Common myeloid progenitor, CD34-positive (primary cell): ENCODE measurements around the gene IGLL5.

Experiments
- CTCF ChIA-PET: fragments of 350-600 bp; sonication (Branson Sonifier 250); formaldehyde crosslinking; loops from one replicate; lab custom pipeline; 2021; ENCODE audit warnings: antibody characterized with exemption; lab: Charles Lee
- POLR2A ChIA-PET: fragments of 350-600 bp; sonication (Branson Sonifier 250); formaldehyde crosslinking; loops from one replicate; lab custom pipeline; 2021; ENCODE audit warnings: antibody characterized with exemption; lab: Charles Lee
- DNase-seq, 3 donors: peaks; one replicate each; pipeline versions ENCODE4 v3.0.0 to v3.0.0-alpha.2; 2013
- H3K27ac ChIP-seq, 2 experiments: 1 replicate in 1 of 2; 2 replicates in 1 of 2; pipeline ENCODE4 v1.7.0; 2013; ENCODE audit warnings: inconsistent platforms in 2 of 2, low read length in 2 of 2, mild to moderate bottlenecking in 2 of 2, low read depth in 1 of 2, moderate library complexity in 1 of 2; ENCODE audit not compliant: severe bottlenecking in 2 of 2, insufficient read depth in 1 of 2, poor library complexity in 1 of 2
- H3K27me3 ChIP-seq, 5 experiments: replicated peaks in 2 of 5; 1 replicate in 3 of 5; 2 replicates in 2 of 5; pipeline versions ENCODE4 v1.6.1 to v1.7.0; 2013; ENCODE audit warnings: low read length in 4 of 5, mild to moderate bottlenecking in 2 of 5, moderate library complexity in 2 of 5, inconsistent platforms in 1 of 5; ENCODE audit not compliant: insufficient read depth in 5 of 5, control insufficient read depth in 4 of 5
- H3K36me3 ChIP-seq, 4 experiments: 1 replicate in 2 of 4; 2 replicates in 2 of 4; pipeline versions ENCODE4 v1.6.1 to v1.7.0; 2013; ENCODE audit warnings: low read length in 3 of 4, control low read depth in 1 of 4, mild to moderate bottlenecking in 1 of 4; ENCODE audit not compliant: control insufficient read depth in 4 of 4, insufficient read depth in 4 of 4
- H3K4me1 ChIP-seq, 4 experiments: 1 replicate in 3 of 4; 2 replicates in 1 of 4; pipeline versions ENCODE4 v1.6.1 to v1.7.1; 2013; ENCODE audit warnings: low read length in 3 of 4, mild to moderate bottlenecking in 3 of 4, control low read depth in 1 of 4, inconsistent platforms in 1 of 4, moderate library complexity in 1 of 4; ENCODE audit not compliant: control insufficient read depth in 4 of 4, insufficient read depth in 4 of 4; ENCODE audit errors: control extremely low read depth in 1 of 4
- H3K4me3 ChIP-seq, 7 experiments: 1 replicate in 4 of 7; 2 replicates in 3 of 7; pipeline versions ENCODE4 v1.5.1 to v1.7.0; 2013; ENCODE audit warnings: mild to moderate bottlenecking in 7 of 7, low read length in 6 of 7, moderate library complexity in 6 of 7, inconsistent platforms in 2 of 7, low read depth in 2 of 7, control low read depth in 1 of 7; ENCODE audit not compliant: insufficient read depth in 4 of 7, control insufficient read depth in 1 of 7; ENCODE audit errors: extremely low read depth in 1 of 7
- H3K9me3 ChIP-seq, 5 experiments: 1 replicate in 4 of 5; 2 replicates in 1 of 5; pipeline versions ENCODE4 v1.6.1 to v1.7.1; 2013; ENCODE audit warnings: low read length in 4 of 5, mild to moderate bottlenecking in 2 of 5, inconsistent platforms in 1 of 5, low read depth in 1 of 5, moderate library complexity in 1 of 5; ENCODE audit not compliant: control insufficient read depth in 4 of 5, insufficient read depth in 2 of 5; ENCODE audit errors: control extremely low read depth in 1 of 5
- WGBS: methylation state at CpG from one replicate; pipeline ENCODE4 v1.1.5; 2013; ENCODE audit not compliant: insufficient coverage; 5-methylcytosine and 5-hydroxymethylcytosine counted together

The IGLL5 gene

GRCh38 chr22:22858559-22858937 is 29.1 kb upstream of the IGLL5 start:
- Histone ChIP-seq H3K4me1 (no peaks in the 10 kb centered on the region), H3K4me3 (no peak overlapping the region), H3K9me3 (no peaks in the 10 kb centered on the region), H3K27me3 (peaks cover 0 to 6% (median 0%) of the 10 kb centered on the region in 5 experiments), H3K27ac (no peak overlapping the region), H3K36me3 (no peaks in the 10 kb centered on the region)
- 90% methylated on average over 2 of the region's 2 CpGs for WGBS
- ChIA-PET CTCF (interaction anchor here (0.6 to 4.0 kb wide), 11 partner anchors 19 to 105 kb away, joined by 3 to 57 read pairs (median 4); no protein-coding TSS in a partner anchor), POLR2A (no interaction called here)
- no peak for DNase-seq

GRCh38 chr22:22863001-22863400 is 24.6 kb upstream of the IGLL5 start:
- ChIA-PET CTCF (interaction anchor here (0.6 to 1.2 kb wide), 3 partner anchors 12 to 259 kb away, joined by 3 read pairs; no protein-coding TSS in a partner anchor), POLR2A (interaction anchor here (0.6 kb wide), 1 partner anchor 444 kb away, joined by 6 read pairs; no protein-coding TSS in a partner anchor)

GRCh38 chr22:22865311-22866072 is 22.1 kb upstream of the IGLL5 start:
- WGBS = 84% methylated on average over 5 of the region's 5 CpGs
- POLR2A ChIA-PET = no interaction called here
- Histone ChIP-seq H3K27me3 (no peaks in the 10 kb centered on the region), H3K9me3 (no peaks in the 10 kb centered on the region), H3K4me1 (peaks cover 0 to 14% (median 1%) of the 10 kb centered on the region in 4 experiments), H3K36me3 (no peaks in the 10 kb centered on the region), H3K4me3 (no peak overlapping the region), H3K27ac (no peak overlapping the region)
- CTCF ChIA-PET = interaction anchor here (1.0 to 2.7 kb wide), 6 partner anchors 8 to 77 kb away, joined by 3 to 8 read pairs (median 5); no protein-coding TSS in a partner anchor
- DNase-seq = peak in 2 of 3 donors; percentile 18 to 39

More at GRCh38 chr22:22863001-22863400, 24.6 kb upstream of the IGLL5 start:
- Histone ChIP-seq H3K9me3 (no peaks in the 10 kb centered on the region), H3K27me3 (no peaks in the 10 kb centered on the region), H3K27ac (no peak overlapping the region), H3K36me3 (no peaks in the 10 kb centered on the region), H3K4me3 (no peak overlapping the region), H3K4me1 (peaks cover 0 to 14% (median 1%) of the 10 kb centered on the region in 4 experiments)
- WGBS = no CpG with 5 or more reads among the region's 2 CpGs
- no peak for DNase-seq

- POLR2A ChIA-PET = no interaction called here
- no peaks in the 10 kb centered on the region for H3K9me3 ChIP-seq
- H3K36me3 ChIP-seq = no peaks in the 10 kb centered on the region
- peaks cover 0 to 14% (median 1%) of the 10 kb centered on the region in 4 experiments for H3K4me1 ChIP-seq
- CTCF ChIA-PET = interaction anchor here (1.3 to 2.7 kb wide), 4 partner anchors 8 to 17 kb away, joined by 5 to 7 read pairs (median 5); no protein-coding TSS in a partner anchor
- H3K4me3 ChIP-seq = no peak overlapping the region
- no peak overlapping the region for H3K27ac ChIP-seq
- 87% methylated on average over 4 of the region's 8 CpGs for WGBS
- no peaks in the 10 kb centered on the region for H3K27me3 ChIP-seq
- peak in 1 of 3 donors; percentile 20 for DNase-seq
These were observed 21.1 kb upstream of the IGLL5 start for GRCh38 chr22:22866381-22867111.

- H3K36me3 ChIP-seq = no peaks in the 10 kb centered on the region
- no peaks in the 10 kb centered on the region for H3K27me3 ChIP-seq
- no peak overlapping the region for H3K27ac ChIP-seq
- ChIA-PET CTCF (interaction anchor here (0.9 to 5.2 kb wide), 3 partner anchors 19 to 245 kb away, joined by 3 to 17 read pairs (median 3); no protein-coding TSS in a partner anchor), POLR2A (no interaction called here)
- 95% methylated on average over 5 of the region's 6 CpGs for WGBS
- H3K9me3 ChIP-seq = no peaks in the 10 kb centered on the region
- DNase-seq = no peak
- H3K4me3 ChIP-seq = no peak overlapping the region
- peaks cover 0 to 14% (median 1%) of the 10 kb centered on the region in 4 experiments for H3K4me1 ChIP-seq
These were observed 19.5 kb upstream of the IGLL5 start for GRCh38 chr22:22867996-22868715.

- Histone ChIP-seq H3K27me3 (no peaks in the 10 kb centered on the region), H3K27ac (no peak overlapping the region), H3K4me3 (no peak overlapping the region), H3K9me3 (peaks cover 0 to 9% (median 5%) of the 10 kb centered on the region in 5 experiments), H3K4me1 (peaks cover 0 to 11% (median 1%) of the 10 kb centered on the region in 4 experiments), H3K36me3 (no peaks in the 10 kb centered on the region)
- ChIA-PET POLR2A (no interaction called here), CTCF (interaction anchor here (0.8 to 5.2 kb wide), 14 partner anchors 9 to 104 kb away, joined by 3 to 17 read pairs (median 4); no protein-coding TSS in a partner anchor)
- WGBS = 89% methylated on average over 4 of the region's 8 CpGs
- DNase-seq = peak in 2 of 3 donors; percentile 47 to 49
These were observed 16.8 kb upstream of the IGLL5 start for GRCh38 chr22:22870577-22871404.
